Activated naive CD8-positive, alpha-beta T cell treated with anti-CD3 and anti-CD28 coated beads, Interleukin-2, amount 10 ng/mL, durations not matched to agents 7 days and 5 days (primary cell): ENCODE results near the gene EPRS1. TPM values are rescaled to one million over a fixed set of nuclear protein-coding genes. Genes with fewer than 3 reads are reported as not detected.
"Not testable (repeated sequence)": the region's sequence is repeated elsewhere in the genome, so short reads cannot be mapped to it uniquely, and the experiment has no call there.

Experiments
- ATAC-seq: fragments of 150-1000 bp; cut with Tn5 transposase; one replicate; pipeline ENCODE4 v1.10.0; 2021; ENCODE audit warnings: low read depth, moderate library complexity
- POLR2A ChIA-PET: fragments of 350-600 bp; sonication (Branson Sonifier 250); formaldehyde crosslinking; loops from one replicate; lab custom pipeline; 2021; ENCODE audit warnings: antibody characterized with exemption; lab: Charles Lee
- DNase-seq: peaks from one replicate; pipeline ENCODE4 v3.0.0; 2021
- H3K27ac Mint-ChIP-seq: one replicate; pipeline ENCODE4 v1.8.0; 2022; ENCODE audit warnings: mild to moderate bottlenecking, mixed read lengths
- H3K27me3 Mint-ChIP-seq: one replicate; pipeline ENCODE4 v1.8.0; 2022; ENCODE audit warnings: mild to moderate bottlenecking, moderate library complexity, mixed read lengths
- H3K36me3 Mint-ChIP-seq: one replicate; pipeline ENCODE4 v1.8.0; 2021; ENCODE audit warnings: mild to moderate bottlenecking, mixed read lengths
- H3K4me1 Mint-ChIP-seq: one replicate; pipeline ENCODE4 v1.8.0; 2021; ENCODE audit warnings: mixed read lengths
- H3K4me3 Mint-ChIP-seq: one replicate; pipeline ENCODE4 v1.8.0; 2022; ENCODE audit warnings: mild to moderate bottlenecking, moderate library complexity, mixed read lengths
- H3K9me3 Mint-ChIP-seq: one replicate; pipeline ENCODE4 v1.8.0; 2021; ENCODE audit warnings: mixed read lengths
- total RNA-seq, 2 experiments: library from RNA; stranded (reverse); gene quantifications; one replicate each; pipeline ENCODE4 v1.2.3, GENCODE V29; 2021

EPRS1 gene
- total RNA-seq, 2 experiments from 2014 or later = 111 to 117 TPM

DNA sequence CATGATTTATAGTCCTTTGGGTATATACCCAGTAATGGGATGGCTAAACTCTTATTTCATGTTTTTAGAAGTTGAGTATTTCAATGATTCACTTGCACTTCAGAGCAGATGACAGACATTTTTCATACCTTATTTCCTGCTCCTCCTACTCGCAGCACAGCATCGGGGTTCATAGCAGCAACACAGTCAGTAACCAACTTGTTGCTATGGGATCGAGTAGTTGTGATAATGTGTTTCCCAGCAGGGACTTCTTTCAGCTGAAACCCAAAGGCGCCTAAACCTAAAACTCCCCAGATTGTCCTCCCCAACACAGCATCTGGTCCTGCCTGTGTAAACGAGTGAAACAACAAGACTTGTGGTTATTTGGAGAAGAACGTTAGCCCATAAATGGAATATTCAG is 16.3 kb upstream of the EPRS1 start:
- no peak overlapping the region for H3K27ac Mint-ChIP-seq
- DNase-seq = no peak
- H3K36me3 Mint-ChIP-seq = peaks cover 20% of the 10 kb centered on the region
- H3K9me3 Mint-ChIP-seq = no peaks in the 10 kb centered on the region
- ATAC-seq = no peak
- POLR2A ChIA-PET = no interaction called here
- no peaks in the 10 kb centered on the region for H3K4me1 Mint-ChIP-seq
- no peaks in the 10 kb centered on the region for H3K27me3 Mint-ChIP-seq
- no peak overlapping the region for H3K4me3 Mint-ChIP-seq

GRCh38 chr1:220060876-220061275 is 14.6 kb upstream of the EPRS1 start:
- ATAC-seq = no peak
- Mint-ChIP-seq H3K27ac (no peak overlapping the region), H3K36me3 (peaks cover 21% of the 10 kb centered on the region), H3K4me3 (no peak overlapping the region), H3K27me3 (no peaks in the 10 kb centered on the region), H3K4me1 (peaks cover 7% of the 10 kb centered on the region), H3K9me3 (no peaks in the 10 kb centered on the region)
- POLR2A ChIA-PET = no interaction called here
- no peak for DNase-seq

DNA sequence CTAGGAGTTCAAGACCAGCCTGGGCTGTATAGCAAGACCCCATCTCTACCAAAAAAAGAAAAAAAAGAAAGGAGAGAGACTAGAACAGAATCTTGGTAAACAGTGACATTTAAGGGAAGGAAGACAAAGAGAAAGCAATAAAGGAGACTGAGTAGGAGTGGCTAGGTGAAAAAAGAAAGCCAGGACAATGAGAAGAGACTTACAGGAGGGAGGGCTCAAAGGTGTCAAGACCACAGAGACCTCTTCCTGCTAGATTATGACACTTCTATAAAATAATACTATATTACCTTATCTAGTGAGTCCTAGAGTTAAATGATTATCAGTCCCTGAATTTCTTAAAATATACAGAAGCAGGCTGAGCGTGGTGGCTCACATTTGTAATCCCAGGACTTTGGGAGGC is 10.1 kb upstream of the EPRS1 start:
- ATAC-seq (peak; percentile 95), DNase-seq (no peak)
- peaks cover 8% of the 10 kb centered on the region for H3K4me1 Mint-ChIP-seq
- peak overlapping the region; percentile 33 for H3K4me3 Mint-ChIP-seq
- H3K27me3 Mint-ChIP-seq = no peaks in the 10 kb centered on the region
- H3K9me3 Mint-ChIP-seq = no peaks in the 10 kb centered on the region
- H3K27ac Mint-ChIP-seq = peak overlapping the region; percentile 80
- peaks cover 7% of the 10 kb centered on the region for H3K36me3 Mint-ChIP-seq
- POLR2A ChIA-PET = no interaction called here

- Mint-ChIP-seq H3K4me3 (peak overlapping the region; percentile 97), H3K27ac (peak overlapping the region; percentile 97), H3K27me3 (no peaks in the 10 kb centered on the region), H3K9me3 (no peaks in the 10 kb centered on the region), H3K36me3 (peaks cover 2% of the 10 kb centered on the region), H3K4me1 (peaks cover 15% of the 10 kb centered on the region)
- POLR2A ChIA-PET = interaction anchor here (0.5 to 1.1 kb wide), 5 partner anchors 9 to 226 kb away, joined by 3 to 10 read pairs (median 4); partner anchors contain the start of gene BPNT1
- ATAC-seq (no peak), DNase-seq (no peak)
These were observed 801 bp downstream of the EPRS1 start for GRCh38 chr1:220045356-220046051.

- ATAC-seq (no peak), DNase-seq (no peak)
- peaks cover 2% of the 10 kb centered on the region for H3K36me3 Mint-ChIP-seq
- H3K27ac Mint-ChIP-seq = peak overlapping the region; percentile 97
- H3K4me1 Mint-ChIP-seq = peaks cover 15% of the 10 kb centered on the region
- no peaks in the 10 kb centered on the region for H3K27me3 Mint-ChIP-seq
- no peaks in the 10 kb centered on the region for H3K9me3 Mint-ChIP-seq
- POLR2A ChIA-PET = interaction anchor here (0.5 to 2.0 kb wide), 4 partner anchors 13 to 227 kb away, joined by 3 to 5 read pairs (median 4); partner anchors contain the start of genes BPNT1 and IARS2
- H3K4me3 Mint-ChIP-seq = peak overlapping the region; percentile 97
These were observed 1.5 kb downstream of the EPRS1 start for GRCh38 chr1:220044678-220045355.

DNA sequence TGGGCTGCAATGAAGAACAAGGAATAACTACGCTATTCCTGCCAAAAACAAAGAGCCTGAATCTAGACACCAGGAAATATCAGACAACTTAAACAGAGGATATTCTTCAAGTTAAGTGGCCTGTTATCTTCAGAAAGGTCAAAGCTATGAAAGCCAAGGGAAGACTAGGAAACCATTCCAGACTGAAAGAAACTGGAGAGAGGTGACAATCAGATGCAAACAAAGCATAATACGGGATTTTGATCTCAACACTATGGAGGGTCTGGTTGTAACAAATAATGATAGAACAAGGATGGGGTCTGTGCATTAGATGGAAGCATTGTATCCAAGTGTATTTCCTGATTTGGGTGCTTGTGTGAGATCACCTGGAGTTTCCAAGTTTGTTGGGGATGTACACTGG is 2.7 kb downstream of the EPRS1 start:
- Mint-ChIP-seq H3K4me1 (peaks cover 21% of the 10 kb centered on the region), H3K36me3 (peaks cover 6% of the 10 kb centered on the region), H3K4me3 (peak overlapping the region; percentile 17), H3K9me3 (no peaks in the 10 kb centered on the region), H3K27me3 (no peaks in the 10 kb centered on the region), H3K27ac (peak overlapping the region; percentile 0)
- POLR2A ChIA-PET = interaction anchor here (2.0 kb wide), 1 partner anchor 50 kb away, joined by 5 read pairs; the partner anchor contains the start of gene IARS2
- no peak for DNase-seq
- no peak for ATAC-seq

- H3K9me3 Mint-ChIP-seq = no peaks in the 10 kb centered on the region
- no peaks in the 10 kb centered on the region for H3K27me3 Mint-ChIP-seq
- POLR2A ChIA-PET = no interaction called here
- peaks cover 27% of the 10 kb centered on the region for H3K4me1 Mint-ChIP-seq
- H3K4me3 Mint-ChIP-seq = no peak overlapping the region
- no peak for ATAC-seq
- DNase-seq = no peak
- H3K36me3 Mint-ChIP-seq = peaks cover 14% of the 10 kb centered on the region
- H3K27ac Mint-ChIP-seq = no peak overlapping the region
These were observed 6.2 kb downstream of the EPRS1 start for GRCh38 chr1:220040028-220040596.

DNA sequence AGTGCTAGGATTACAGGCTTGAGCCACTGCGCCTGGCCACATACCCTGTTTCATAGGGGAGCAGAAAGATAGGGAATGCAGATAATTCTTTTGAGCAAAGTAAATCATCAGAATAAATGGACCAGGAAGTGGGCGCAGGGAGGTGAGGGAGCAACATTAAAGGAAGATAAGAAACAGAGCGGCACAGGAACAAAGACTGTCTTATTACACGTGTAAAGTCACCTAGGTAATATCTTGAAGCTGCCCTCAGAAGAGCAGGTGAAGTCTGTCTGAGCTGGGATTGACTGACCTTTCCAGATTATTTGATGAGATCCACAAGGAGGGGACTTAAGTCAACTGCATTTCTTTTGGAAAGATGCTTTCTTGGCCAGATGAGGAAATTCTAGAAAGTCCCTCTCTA is 7.7 kb downstream of the EPRS1 start:
- H3K4me1 Mint-ChIP-seq = peaks cover 21% of the 10 kb centered on the region
- H3K36me3 Mint-ChIP-seq = peaks cover 18% of the 10 kb centered on the region
- no peak overlapping the region for H3K4me3 Mint-ChIP-seq
- peak overlapping the region; percentile 7 for H3K27ac Mint-ChIP-seq
- no peaks in the 10 kb centered on the region for H3K9me3 Mint-ChIP-seq
- H3K27me3 Mint-ChIP-seq = no peaks in the 10 kb centered on the region
- DNase-seq = no peak
- ATAC-seq = no peak
- POLR2A ChIA-PET = interaction anchor here (0.7 to 1.0 kb wide), 3 partner anchors 40 to 234 kb away, joined by 3 read pairs; partner anchors contain the start of gene RAB3GAP2

DNA sequence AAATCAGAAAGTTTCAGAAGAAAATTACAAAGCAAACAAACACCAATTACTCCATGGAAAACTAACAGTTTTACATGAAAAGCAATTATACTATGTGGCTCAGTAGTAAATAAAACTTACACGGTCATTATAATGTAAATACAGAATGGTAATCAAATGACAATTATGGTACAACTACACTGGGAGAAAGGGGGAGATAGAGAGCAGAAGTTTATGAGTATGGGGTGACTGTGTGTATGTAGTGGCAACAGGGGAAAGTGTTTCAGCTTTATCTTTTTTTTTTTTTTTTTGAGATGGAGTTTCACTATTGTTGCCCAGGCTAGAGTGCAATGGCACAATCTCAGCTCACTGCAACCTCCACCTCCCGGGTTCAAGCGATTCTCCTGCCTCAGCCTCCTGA is 8.5 kb downstream of the EPRS1 start:
- H3K9me3 Mint-ChIP-seq, DNase-seq, H3K27me3 Mint-ChIP-seq, H3K4me3 Mint-ChIP-seq: not testable (repeated sequence)
- H3K27ac Mint-ChIP-seq = peak overlapping the region; percentile 6
- POLR2A ChIA-PET = interaction anchor here (0.7 to 1.0 kb wide), 2 partner anchors 52 to 234 kb away, joined by 3 to 7 read pairs; partner anchors contain the start of genes BPNT1 and RAB3GAP2
- ATAC-seq = peak; percentile 33
- H3K36me3 Mint-ChIP-seq = peaks cover 18% of the 10 kb centered on the region
- H3K4me1 Mint-ChIP-seq = peaks cover 18% of the 10 kb centered on the region

DNA sequence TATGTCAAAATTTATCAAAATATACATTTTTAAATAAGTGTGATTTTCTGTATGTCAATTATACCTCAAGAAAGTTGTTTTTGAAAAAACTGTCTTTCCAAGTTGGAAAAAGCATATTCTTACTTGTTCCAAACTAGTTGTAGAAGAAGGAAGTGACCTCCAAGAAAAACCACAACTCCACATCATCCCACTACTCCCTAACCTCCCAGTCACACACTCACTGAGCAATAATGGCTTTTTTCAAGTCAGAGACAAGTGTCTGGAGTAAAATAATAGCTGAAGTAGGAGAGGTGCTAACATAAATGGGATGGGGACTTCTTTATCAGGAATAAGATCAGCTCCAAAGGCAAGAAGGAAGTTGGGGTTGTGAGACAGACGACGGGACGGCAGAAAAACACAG is 13.4 kb downstream of the EPRS1 start:
- Mint-ChIP-seq H3K4me1 (peaks cover 9% of the 10 kb centered on the region), H3K9me3 (no peaks in the 10 kb centered on the region), H3K4me3 (no peak overlapping the region), H3K36me3 (peaks cover 32% of the 10 kb centered on the region), H3K27ac (no peak overlapping the region), H3K27me3 (no peaks in the 10 kb centered on the region)
- ATAC-seq (no peak), DNase-seq (no peak)
- POLR2A ChIA-PET = no interaction called here

DNA sequence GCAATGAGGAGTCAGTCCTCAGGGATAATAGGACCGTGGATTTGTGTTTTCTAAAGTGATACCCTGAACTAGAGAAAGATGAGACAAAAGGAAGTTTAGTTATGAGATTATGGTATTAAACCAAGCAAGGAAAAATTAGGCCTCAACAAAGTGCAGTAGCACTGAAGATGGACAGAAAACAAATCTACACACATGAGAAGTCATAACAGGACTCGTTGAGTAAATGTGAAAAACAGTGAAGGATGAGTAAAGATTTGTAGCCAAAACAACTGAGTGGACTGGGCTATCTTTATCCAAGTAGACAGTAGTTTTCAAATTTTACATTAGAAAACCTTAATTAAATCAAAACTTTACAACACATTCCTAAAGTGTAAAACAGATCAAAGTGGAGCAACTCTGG is 15.0 kb downstream of the EPRS1 start:
- no peaks in the 10 kb centered on the region for H3K27me3 Mint-ChIP-seq
- H3K4me3 Mint-ChIP-seq = no peak overlapping the region
- POLR2A ChIA-PET = interaction anchor here (0.5 kb wide), 1 partner anchor 13 kb away, joined by 3 read pairs; no protein-coding TSS in a partner anchor
- no peaks in the 10 kb centered on the region for H3K9me3 Mint-ChIP-seq
- H3K4me1 Mint-ChIP-seq = peaks cover 4% of the 10 kb centered on the region
- peaks cover 26% of the 10 kb centered on the region for H3K36me3 Mint-ChIP-seq
- H3K27ac Mint-ChIP-seq = no peak overlapping the region
- no peak for DNase-seq
- ATAC-seq = no peak

- ATAC-seq = no peak
- H3K9me3 Mint-ChIP-seq = no peaks in the 10 kb centered on the region
- peaks cover 2% of the 10 kb centered on the region for H3K4me1 Mint-ChIP-seq
- no peaks in the 10 kb centered on the region for H3K27me3 Mint-ChIP-seq
- no peak overlapping the region for H3K27ac Mint-ChIP-seq
- H3K36me3 Mint-ChIP-seq = peaks cover 39% of the 10 kb centered on the region
- DNase-seq = no peak
- no peak overlapping the region for H3K4me3 Mint-ChIP-seq
- POLR2A ChIA-PET = no interaction called here
These were observed 17.9 kb downstream of the EPRS1 start for GRCh38 chr1:220028346-220028895.

GRCh38 chr1:220019071-220019470 is 27.2 kb downstream of the EPRS1 start:
- Mint-ChIP-seq H3K27me3 (no peaks in the 10 kb centered on the region), H3K36me3 (peaks cover 48% of the 10 kb centered on the region), H3K27ac (no peak overlapping the region), H3K4me1 (peaks cover 3% of the 10 kb centered on the region), H3K4me3 (no peak overlapping the region), H3K9me3 (no peaks in the 10 kb centered on the region)
- DNase-seq (no peak), ATAC-seq (no peak)
- POLR2A ChIA-PET = interaction anchor here (1.0 kb wide), 1 partner anchor 23 kb away, joined by 3 read pairs; no protein-coding TSS in a partner anchor
